Germinal center (tissue), 1 donor: ENCODE measurements around the gene ADRA1B.

ENCODE experiments used
- DNase-seq: peaks from one replicate; pipeline ENCODE4 v3.0.0; 2012; ENCODE audit warnings: mixed read lengths, low spot score

Gene ADRA1B

DNA sequence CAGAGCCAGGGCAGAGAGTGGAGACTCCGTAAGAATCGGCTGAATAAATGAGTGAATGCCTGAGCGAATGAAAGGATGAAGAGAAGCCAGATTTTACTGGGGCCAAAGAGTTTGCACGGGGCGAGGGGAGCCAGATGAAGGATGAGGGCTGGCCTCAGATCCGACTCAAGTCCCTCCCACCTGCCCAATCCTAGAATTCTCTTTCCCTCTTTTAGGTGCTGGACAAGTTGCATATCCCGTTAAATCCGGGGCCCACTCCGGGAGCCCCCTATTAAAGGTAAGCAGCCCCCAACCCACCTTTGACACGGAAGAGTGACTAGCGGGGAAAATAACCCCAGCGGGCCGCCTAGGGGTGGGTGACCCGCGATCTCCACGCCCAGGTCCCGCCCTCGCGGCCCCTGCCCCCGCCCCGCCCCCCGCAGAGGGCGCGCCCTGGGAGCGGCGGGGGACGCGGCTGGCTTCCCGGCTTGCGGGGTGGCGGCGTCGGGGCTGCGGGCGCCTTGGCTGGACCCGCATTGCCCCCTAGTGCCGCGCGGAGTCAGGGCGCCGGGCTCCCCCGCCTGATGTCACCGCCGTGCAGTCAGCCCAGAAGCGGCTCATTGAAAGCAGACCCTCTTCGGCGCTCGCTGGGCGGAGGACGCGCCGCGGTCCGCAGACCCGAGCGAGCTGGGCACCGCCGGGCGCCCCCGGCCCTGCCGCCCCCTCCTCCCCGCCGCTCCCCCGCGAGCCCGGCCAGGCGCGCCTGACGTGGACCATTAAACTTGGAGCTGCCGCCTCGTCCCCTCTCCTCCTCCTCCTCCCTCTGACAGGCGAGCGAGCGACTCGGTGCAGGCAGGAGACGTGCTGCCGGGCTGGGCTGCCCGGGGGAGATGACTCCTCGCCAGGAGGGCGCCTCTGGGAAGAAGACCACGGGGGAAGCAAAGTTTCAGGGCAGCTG lies at the start of gene ADRA1B:
Gene ADRA1B, plus strand, starts transcription at position 579 of the 937 bp plus-strand sequence. CDS start 424 bp downstream, outside the sequence.
- DNase-seq: peak; percentile 77

GRCh38 chr5:159873680-159874079 lies 42.6 kb upstream of the ADRA1B start:
- DNase-seq: no peak

DNA sequence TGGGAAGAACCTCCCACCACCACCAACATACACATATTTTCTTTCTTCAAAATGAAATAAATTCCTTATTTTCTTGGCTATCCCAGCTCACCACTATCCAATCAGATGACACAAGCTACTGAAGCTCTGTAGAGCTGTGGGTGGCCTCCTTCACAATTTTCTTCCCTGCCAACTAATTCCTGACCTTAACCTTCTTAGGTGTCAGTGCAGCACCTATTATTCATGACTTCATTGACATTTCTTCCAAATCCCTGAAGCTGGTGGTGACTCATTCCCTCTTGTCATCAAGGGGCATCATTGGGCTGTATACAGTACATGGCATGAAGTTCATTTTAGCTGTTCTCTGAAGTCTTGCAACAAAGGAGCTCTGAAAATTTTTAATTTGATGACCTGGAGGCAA lies 42.0 kb upstream of the ADRA1B start:
- DNase-seq: no peak

DNA sequence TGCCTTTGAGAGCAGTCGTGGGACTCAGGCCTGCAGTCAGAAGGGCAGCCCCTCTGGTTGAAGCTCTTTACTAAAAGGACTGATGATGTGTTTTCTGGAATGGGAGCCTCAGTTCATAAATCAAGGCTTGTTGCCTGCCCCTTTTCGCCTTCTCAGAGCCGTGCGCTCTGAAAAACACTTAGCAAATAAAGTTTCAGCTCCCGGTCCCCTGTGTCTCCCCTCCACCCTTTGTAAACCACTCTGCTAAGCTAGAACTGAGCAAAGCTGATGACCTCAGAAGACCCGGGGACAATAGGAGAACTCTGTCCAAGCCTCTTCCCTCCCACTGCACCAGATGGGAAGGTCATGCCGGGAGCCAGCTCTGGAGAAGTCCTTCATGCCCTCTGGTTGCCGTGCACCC lies 39.3 kb upstream of the ADRA1B start:
- no peak for DNase-seq

DNA sequence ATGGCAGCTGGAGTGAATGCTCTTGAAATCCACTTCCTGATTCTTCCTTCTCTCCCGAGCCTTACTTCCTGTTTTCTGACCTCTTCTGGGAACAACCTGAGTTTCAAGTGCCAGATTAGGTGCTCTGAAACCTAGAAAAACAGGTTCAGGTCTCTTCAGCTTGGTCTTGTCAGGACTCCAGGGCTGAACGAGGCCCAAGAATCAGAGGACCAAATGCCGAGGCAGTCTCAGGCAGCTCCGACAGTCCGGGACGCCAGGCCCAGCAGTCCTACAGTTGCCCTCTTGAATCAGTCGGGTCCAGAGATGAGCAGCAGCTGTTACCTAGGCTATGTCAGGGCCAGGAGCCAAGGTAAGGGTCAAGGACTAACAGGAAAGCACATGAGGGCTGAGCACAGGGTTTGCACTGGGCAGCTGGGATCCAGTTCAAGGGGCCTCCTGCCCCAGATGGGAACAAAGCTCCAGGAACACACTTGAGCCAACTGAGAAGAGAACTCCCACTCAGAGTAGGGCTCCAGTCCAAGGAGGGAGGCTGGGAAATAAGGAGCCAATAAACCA lies 38.3 kb upstream of the ADRA1B start:
- no peak for DNase-seq

DNA sequence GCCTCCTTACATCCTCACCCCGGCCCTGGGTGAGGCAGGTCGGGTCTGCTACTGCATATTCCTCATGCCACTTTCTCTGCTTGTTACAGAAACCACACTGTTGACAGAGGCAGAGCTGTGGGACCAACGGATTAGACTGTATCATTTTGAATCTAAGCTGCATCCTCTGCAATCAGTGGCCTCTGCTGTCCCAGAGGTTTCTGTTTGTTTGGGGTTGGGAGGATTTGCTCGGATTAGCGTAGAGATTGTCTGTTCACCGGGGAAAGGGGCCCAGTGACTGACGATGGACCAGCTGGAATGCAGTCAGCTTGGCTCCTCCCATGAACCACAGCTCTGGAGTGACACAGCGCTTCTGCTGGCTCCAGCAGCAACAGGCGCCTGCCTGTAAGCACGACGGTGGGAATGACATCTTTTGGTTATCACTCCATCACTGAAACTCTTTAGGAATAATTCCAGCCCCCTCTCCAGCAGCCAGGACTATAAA lies 37.3 kb upstream of the ADRA1B start:
- DNase-seq: no peak

DNA sequence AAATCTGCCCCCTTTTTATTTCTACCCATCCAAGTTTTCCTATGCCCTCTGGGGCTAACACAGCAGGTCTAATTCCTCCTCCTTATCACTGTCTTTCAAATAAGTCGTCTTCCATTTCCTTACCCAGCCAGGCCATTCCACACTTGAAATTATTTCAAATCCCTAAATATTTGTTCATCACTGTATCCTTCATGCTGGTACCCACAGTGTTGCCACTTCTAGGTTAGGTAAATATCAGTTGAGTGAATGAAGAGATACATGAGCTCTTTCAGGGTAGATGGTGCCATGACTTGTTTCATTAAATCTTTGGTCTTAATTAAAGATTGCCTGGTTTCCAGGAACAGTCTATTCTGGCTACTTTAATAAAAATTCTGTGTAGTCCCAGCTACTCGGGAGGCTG lies 35.6 kb upstream of the ADRA1B start:
- DNase-seq: no peak

GRCh38 chr5:159881967-159882366 lies 34.3 kb upstream of the ADRA1B start:
- no peak for DNase-seq

GRCh38 chr5:159883522-159883950 lies 32.7 kb upstream of the ADRA1B start:
- DNase-seq: no peak

- no peak for DNase-seq
Measured at GRCh38 chr5:159884917-159885620, 31.2 kb upstream of the ADRA1B start.

DNA sequence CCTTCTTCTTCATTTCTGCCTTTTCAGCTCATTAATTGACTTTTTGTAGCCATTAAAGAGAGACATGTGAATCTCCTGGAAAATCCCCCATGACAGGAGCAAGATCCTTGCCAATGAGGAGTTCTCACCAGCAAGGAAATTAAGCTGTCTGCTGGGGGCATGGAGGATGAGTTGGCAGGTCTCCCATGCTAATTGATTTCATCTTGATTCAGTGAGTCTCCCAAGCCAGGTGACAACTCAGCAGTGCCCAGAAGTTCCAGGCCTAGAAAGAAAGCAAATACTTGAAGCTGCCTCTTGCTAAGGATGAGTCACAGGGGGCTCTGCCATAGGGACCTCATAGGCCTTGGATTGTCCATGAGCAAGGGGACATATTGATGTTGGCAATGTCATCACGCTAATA lies 30.0 kb upstream of the ADRA1B start:
- DNase-seq: no peak

- no peak for DNase-seq
Measured at GRCh38 chr5:159887050-159887449, 29.2 kb upstream of the ADRA1B start.

DNA sequence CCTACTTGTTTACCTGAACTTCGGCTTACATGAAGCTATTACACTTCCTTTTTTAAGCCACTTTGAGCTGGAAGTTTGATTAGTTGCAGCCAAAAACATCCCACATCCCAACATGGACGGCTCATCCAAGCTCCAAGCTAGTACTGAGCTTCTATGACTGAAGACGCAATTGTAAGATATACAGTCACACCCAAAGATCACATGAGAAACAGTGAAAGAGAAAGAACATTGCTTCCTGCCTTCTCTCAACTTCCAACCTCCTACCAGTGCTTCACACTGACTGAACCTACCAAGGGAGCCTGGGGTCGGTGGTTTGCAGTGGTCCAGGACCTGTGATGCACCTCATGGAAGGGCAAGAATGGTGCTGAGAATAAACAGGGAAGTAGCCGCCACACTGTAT lies 27.4 kb upstream of the ADRA1B start:
- DNase-seq: no peak

- DNase-seq: no peak
Measured at GRCh38 chr5:159890141-159890540, 26.1 kb upstream of the ADRA1B start.

DNA sequence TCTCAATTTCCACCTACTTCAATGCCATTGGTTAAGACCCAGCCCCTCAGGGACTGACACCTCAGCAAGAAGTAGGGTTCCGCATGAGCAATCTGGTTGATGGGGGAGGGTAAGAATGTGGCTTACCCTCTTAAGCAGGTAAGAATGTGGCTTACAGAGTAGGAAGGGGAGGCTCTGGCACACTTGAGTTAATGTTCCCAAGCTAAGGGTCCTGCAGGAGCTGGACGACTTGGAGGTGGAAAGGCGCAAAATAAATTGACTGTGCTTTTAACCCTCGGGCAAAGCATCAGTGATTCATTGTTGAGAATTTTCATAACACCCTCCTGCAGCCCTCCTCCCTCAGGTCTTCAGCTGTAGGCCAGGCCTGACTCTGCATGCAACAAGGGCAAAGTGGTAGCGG lies 24.9 kb upstream of the ADRA1B start:
- DNase-seq: no peak

GRCh38 chr5:159893040-159893695 lies 23.1 kb upstream of the ADRA1B start:
- no peak for DNase-seq

- DNase-seq: no peak
Measured at GRCh38 chr5:159894149-159894720, 22.0 kb upstream of the ADRA1B start.

- DNase-seq: no peak
Measured at GRCh38 chr5:159897786-159898393, 18.4 kb upstream of the ADRA1B start.

- DNase-seq: no peak
Measured at GRCh38 chr5:159899067-159900049, 16.9 kb upstream of the ADRA1B start.

- no peak for DNase-seq
Measured at GRCh38 chr5:159901308-159901707, 15.0 kb upstream of the ADRA1B start.
